Activated effector memory CD4-positive, alpha-beta T cell treated with anti-CD3 and anti-CD28 coated beads, Interleukin-2, amount 50 U/mL, for 16 hours (primary cell): ENCODE data around the gene NR2F2.

ENCODE experiments used
- DNase-seq: peaks from one replicate; pipeline ENCODE4 v3.0.0-alpha.2; 2020

Gene NR2F2

GRCh38 chr15:96333131-96334016, 2.9 kb downstream of the NR2F2 start:
- DNase-seq = no peak

GRCh38 chr15:96334017-96334704, 3.7 kb downstream of the NR2F2 start:
- DNase-seq = no peak

DNA sequence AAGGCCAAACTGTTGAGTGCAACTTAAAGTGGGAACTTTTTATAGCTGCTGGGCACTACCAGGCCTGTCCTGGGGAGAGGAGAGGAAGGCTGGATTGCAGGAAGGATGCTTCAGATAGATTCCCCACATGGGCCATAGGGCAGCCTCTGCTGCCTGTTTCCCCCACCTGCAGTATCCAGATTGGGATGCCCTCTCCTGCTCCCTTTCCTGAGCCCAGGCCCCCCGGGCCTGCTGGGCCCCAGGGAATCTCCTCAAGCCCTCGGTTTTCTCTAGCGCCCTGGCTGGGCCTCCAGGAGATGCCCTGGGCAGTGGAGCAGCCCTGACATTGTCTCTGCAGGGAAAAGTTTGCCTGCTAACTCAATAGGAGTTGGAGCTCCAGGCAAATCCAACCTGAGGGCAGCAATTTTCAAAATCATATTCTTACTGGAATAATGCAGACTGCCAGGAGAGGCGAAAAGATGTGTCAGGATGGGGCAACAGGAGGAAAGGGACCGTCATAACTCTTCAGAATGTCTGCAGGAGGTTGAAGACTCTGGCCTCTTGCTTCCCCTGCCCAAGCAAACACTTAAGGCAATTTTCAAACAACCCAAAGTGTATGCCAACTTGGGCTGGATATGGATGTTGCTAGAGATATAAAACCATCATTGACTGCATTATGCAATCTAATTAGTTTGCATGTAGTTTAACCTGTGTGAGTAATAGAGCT, 4.4 kb downstream of the NR2F2 start:
- DNase-seq = no peak

DNA sequence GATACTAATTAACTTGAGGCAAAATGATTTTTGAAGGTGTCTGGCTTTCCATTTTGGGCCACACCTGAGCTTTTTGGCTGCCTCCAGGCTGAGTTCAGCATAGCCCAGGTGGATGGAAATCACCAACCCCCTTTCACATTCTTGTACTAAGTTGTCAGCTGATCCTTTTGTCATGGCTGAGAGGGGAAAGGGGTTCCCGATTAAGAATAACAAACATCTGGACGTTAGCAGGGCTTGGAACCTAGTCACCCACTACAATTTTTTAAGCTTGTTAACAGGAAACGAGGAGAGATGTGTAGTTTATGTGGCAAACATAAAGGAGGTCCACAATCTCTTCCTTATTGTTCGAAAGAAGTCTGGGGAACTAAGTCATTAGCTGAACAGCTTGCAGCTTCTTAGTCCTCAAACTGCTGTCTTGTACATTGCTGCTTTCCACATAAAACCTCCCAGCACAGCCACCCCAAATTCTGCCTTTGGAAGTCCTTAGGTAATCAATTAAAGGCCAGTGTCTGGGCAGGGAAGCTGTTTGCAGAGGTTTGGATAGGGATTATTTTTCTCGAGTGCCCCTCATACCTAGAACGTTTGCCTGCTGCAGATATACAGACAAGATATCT, 5.0 kb downstream of the NR2F2 start:
- DNase-seq = no peak

DNA sequence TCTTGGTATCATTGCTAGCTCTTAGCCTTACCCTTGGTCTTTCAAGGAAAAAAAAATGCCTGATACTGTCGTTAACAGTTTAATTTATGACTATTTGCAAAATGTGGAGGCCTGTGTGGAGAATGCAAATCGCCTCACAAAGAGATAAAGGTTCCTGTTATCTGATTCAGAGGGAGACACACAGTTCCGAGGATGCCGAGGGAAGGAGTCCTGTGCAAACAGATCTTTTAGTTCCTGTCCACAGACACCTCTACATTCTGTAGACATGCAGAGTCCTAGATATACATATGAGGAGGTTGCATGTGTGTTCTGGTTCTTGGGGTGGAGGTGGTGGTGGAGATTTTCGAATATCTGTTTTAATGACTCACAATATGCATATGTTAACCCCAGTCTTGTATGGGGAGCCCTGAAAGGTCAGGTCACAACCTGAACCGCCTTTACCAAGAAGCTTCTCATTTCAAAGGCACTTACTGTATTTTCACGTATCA, 5.7 kb downstream of the NR2F2 start:
- DNase-seq = no peak

GRCh38 chr15:96336596-96337364, 6.3 kb downstream of the NR2F2 start:
- DNase-seq = no peak

GRCh38 chr15:96337365-96338023, 7.0 kb downstream of the NR2F2 start:
- no peak for DNase-seq

- no peak for DNase-seq
Observed at GRCh38 chr15:96338074-96338765, 7.7 kb downstream of the NR2F2 start.

DNA sequence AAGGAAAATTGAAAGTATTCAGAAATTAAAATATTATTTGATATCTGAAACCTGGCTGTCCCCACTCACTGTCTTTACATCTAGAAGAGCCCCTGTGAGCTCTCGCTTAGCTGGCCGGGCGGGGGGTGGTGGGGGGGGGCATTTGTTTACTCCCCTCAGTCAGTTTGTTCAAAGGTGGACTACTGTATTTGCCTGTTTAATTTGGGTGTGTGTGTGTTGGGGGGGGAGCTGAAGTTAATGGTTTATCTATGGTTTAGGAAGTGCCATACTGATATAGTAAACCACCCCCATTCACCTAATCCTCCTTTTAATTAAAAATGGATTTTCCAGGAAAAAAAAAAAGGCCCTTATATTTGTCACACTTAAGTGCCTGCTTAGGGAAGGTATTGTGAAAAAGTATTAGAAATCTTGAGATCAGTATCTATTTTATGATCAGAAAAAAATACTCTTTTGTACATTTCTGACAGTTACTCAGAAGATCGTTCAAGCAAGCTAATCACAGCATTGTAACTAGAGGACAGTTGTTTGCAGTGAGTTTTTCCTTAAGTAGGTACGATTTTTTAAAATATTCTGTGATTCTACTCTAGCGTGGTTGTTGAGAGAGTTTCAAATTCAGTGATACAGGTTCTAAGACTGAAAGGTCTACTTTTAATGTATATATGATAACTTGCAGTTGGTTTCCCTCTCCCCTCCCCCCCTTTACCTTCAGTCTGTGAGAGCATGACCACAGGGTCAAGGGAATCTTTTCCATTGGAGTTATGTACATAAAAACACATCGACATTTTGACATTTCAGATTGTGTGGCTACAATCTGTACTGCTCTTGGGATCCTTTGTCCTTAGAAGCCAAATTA, 8.5 kb downstream of the NR2F2 start:
- DNase-seq = no peak

DNA sequence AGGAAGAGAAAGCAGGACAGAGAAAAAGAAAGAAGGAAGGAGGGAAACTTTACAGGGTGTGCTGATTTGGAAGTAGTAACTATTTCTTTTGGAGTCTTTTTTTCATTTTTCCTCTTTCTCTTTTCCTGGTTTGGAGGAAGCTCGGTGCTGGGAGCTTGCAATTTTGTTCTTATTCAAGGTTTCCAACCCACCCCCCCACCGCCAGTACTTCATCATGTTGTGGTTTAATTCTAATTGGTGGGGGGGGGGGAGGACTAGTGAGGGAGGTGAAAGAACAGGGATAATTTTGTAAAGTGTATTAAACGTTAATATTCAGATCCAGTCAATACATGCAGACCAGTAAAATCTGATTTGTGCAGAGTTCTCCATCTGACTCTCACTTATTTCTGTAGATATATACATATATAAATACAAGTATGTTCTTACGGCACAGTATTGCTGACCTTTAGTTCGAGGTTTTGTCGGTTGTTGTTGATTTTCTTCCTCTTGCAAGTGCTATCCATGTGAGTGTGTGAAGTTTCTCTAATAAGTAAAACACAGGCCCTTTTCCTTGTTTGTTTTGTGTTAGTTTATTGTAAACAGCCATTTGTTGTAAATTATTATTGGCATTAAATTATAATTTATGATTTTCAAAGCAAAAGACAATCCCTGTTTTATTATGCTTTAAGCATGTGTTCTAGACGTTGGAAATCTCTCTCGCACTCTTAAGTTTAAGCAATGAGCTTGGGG, 9.3 kb downstream of the NR2F2 start:
- no peak for DNase-seq

DNA sequence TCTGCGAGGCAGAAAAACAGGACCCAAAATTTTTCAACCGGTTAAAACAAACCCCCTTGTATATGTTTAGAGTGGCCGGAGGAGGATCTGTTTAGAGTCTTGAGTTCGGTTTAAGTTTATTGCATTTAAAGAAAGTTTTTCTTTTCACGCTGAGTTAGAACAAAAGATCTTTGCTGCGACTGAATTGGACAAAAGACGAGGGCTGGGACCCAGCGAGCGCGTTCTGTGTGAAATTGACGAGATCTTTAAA, 9.8 kb downstream of the NR2F2 start:
- no peak for DNase-seq

DNA sequence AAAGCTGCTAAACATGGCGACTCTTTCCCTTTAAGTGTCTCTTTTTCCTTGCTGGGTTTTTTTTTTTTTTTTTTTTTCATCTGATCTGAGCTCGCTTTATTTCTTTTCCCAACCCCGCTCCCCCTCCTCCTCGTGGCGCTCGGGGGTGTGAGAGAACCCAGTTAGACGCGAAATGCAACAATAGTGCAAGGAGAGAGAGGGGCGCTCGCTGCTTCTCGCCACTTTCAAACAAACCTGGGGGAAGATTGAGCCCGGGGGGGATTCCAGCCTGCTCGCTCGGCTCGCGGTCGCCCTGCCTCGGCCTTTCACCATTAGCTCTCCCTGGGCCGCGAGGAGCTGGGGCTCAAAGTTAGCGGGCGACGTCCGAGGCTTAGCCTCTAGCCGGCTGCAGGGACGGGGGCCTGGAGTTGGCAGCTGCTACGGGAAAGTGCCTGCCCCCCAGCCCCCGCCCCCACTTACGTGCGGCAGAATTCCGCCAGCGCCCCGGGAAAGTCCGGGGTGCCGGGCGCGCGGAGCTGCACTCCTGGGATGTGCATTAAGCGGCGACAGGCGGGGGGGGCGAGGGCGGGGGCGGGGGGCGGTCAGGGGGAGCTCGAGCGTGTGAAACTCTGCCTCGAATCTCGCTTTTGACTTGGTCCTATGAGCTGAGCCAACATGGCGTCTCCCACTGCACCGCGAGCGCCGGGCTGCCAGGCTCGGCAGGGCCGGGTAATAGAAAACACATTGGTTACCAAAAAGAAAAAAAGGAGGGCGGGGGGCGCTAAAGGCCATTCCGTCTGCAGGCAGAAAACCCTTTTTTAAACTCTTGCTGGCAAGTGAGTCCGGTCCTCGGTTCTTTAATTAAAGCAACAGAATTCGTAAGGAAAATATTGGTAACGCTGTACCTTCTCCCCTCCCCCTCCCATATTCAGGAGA, 10.4 kb downstream of the NR2F2 start:
- no peak for DNase-seq

- DNase-seq = no peak
Observed at GRCh38 chr15:96341513-96342405, 11.3 kb downstream of the NR2F2 start.

GRCh38 chr15:96342406-96343112, 12.1 kb downstream of the NR2F2 start:
- DNase-seq = no peak

DNA sequence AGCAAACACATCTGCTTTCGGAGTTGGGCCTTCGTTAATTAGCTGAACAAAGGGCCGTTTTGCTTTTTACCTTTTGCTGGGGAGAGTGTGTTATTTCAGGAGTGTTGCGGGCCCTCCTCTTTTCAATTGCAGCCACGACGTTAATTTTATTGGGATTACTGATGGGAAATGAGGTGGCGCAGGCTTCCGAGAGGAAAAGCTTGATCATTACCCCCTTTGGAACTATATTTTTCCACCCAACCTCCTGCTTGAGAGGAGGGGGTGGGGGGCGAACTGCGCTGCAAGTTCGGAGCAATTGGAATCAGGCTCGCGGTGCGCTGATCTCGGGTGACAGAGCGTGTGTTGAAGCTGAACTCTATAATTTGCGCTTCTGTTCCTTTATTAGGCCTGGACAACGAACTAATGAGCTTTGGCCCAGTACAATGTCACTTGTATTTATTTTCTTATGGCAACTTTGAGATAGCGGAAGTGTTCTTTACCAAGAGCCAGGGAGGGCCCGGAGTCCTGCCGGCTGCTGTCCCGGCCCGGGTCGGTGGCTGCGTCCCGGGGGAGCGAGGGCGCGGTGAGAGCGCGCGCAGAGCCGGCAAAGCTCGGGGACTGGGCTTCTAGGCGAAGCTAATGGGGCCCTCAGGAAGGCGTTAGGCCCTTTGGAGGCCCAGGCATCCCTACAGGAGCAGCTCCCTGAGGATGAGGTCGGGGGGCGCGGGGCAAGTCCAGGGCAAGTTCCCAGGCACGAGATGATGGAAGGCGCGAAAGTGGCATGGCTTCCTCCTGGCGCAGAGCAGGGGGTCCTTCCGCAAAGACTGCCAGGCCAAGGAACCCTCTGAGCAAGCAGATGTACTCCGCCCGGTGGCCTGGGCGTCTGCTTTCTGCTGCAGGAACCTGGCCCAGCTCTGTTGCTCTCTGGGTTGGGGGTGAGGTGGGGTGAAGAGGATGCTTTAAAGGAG, 12.9 kb downstream of the NR2F2 start:
- DNase-seq = no peak
